Measurements from ENCODE around the gene RDH8.

The RDH8 gene

GRCh38 chr19:9995084-9995483 is 18.2 kb upstream of the RDH8 start:
- 79% methylated on average over 7 of the region's 8 CpGs for WGBS (ENCODE audit: insufficient coverage)
- no peaks in the 10 kb centered on the region for H3K9me3 ChIP-seq (ENCODE audit: control extremely low read depth in 1 of 5, control insufficient read depth in 4 of 5, insufficient read depth in 2 of 5, low read depth in 1 of 5, low read length in 4 of 5)
- CTCF ChIA-PET: no interaction called here
- no peaks in the 10 kb centered on the region for H3K4me1 ChIP-seq (ENCODE audit: control extremely low read depth in 1 of 4, control insufficient read depth in 4 of 4, insufficient read depth in 4 of 4, low read length in 3 of 4)
- DNase-seq: no peak
- H3K27ac ChIP-seq (ENCODE audit: insufficient read depth in 1 of 2, low read depth in 1 of 2, low read length in 2 of 2, poor library complexity in 1 of 2, severe bottlenecking in 2 of 2): no peak overlapping the region
- H3K27me3 ChIP-seq (replicated peaks in 2 of 5; ENCODE audit: control insufficient read depth in 4 of 5, insufficient read depth in 5 of 5, low read length in 4 of 5): peaks cover 0 to 10% (median 2%) of the 10 kb centered on the region in 5 experiments
- POLR2A ChIA-PET: no interaction called here
- no peak overlapping the region for H3K4me3 ChIP-seq (ENCODE audit: control insufficient read depth in 1 of 7, extremely low read depth in 1 of 7, insufficient read depth in 4 of 7, low read depth in 2 of 7, low read length in 6 of 7)
- H3K36me3 ChIP-seq (ENCODE audit: control insufficient read depth in 4 of 4, insufficient read depth in 4 of 4, low read length in 3 of 4): no peaks in the 10 kb centered on the region

GRCh38 chr19:9995999-9996398 is 17.3 kb upstream of the RDH8 start:
- CTCF ChIA-PET: no interaction called here

DNA sequence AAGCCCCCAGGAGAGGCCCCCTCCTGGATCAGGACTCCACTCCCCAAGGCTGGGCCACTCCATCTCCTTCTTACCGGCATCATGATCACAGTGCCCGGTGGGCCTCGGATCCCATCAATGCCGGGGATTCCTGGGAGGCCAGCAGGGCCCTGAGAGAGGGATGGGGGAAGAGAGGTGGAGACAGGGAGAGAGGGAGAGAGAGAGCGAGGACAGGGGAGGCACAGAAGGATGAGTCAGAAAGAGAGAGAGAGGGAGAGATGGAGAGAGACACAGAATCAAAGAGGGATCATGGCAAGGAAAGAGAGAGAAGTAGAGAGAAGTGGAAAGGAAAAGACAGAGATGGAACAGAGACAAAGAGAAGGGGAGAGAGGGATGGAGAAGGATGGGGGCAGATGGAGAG is 16.7 kb upstream of the RDH8 start:
- DNase-seq: no peak
- H3K4me1 ChIP-seq (ENCODE audit: control extremely low read depth in 1 of 4, control insufficient read depth in 4 of 4, insufficient read depth in 4 of 4, low read length in 3 of 4): no peaks in the 10 kb centered on the region
- no peaks in the 10 kb centered on the region for H3K36me3 ChIP-seq (ENCODE audit: control insufficient read depth in 4 of 4, insufficient read depth in 4 of 4, low read length in 3 of 4)
- H3K27me3 ChIP-seq (replicated peaks in 2 of 5; ENCODE audit: control insufficient read depth in 4 of 5, insufficient read depth in 5 of 5, low read length in 4 of 5): peaks cover 0 to 12% (median 2%) of the 10 kb centered on the region in 5 experiments
- CTCF ChIA-PET: no interaction called here
- POLR2A ChIA-PET: no interaction called here
- no peaks in the 10 kb centered on the region for H3K9me3 ChIP-seq (ENCODE audit: control extremely low read depth in 1 of 5, control insufficient read depth in 4 of 5, insufficient read depth in 2 of 5, low read depth in 1 of 5, low read length in 4 of 5)
- WGBS (ENCODE audit: insufficient coverage): 69% methylated on average over 5 of the region's 5 CpGs
- no peak overlapping the region for H3K27ac ChIP-seq (ENCODE audit: insufficient read depth in 1 of 2, low read depth in 1 of 2, low read length in 2 of 2, poor library complexity in 1 of 2, severe bottlenecking in 2 of 2)
- no peak overlapping the region for H3K4me3 ChIP-seq (ENCODE audit: control insufficient read depth in 1 of 7, extremely low read depth in 1 of 7, insufficient read depth in 4 of 7, low read depth in 2 of 7, low read length in 6 of 7)

More at GRCh38 chr19:9995999-9996398, 17.3 kb upstream of the RDH8 start:
- Histone ChIP-seq H3K27me3 (replicated peaks in 2 of 5; ENCODE audit: control insufficient read depth in 4 of 5, insufficient read depth in 5 of 5, low read length in 4 of 5) (peaks cover 0 to 12% (median 2%) of the 10 kb centered on the region in 5 experiments), H3K27ac (ENCODE audit: insufficient read depth in 1 of 2, low read depth in 1 of 2, low read length in 2 of 2, poor library complexity in 1 of 2, severe bottlenecking in 2 of 2) (no peak overlapping the region), H3K4me3 (ENCODE audit: control insufficient read depth in 1 of 7, extremely low read depth in 1 of 7, insufficient read depth in 4 of 7, low read depth in 2 of 7, low read length in 6 of 7) (no peak overlapping the region), H3K4me1 (ENCODE audit: control extremely low read depth in 1 of 4, control insufficient read depth in 4 of 4, insufficient read depth in 4 of 4, low read length in 3 of 4) (no peaks in the 10 kb centered on the region), H3K9me3 (ENCODE audit: control extremely low read depth in 1 of 5, control insufficient read depth in 4 of 5, insufficient read depth in 2 of 5, low read depth in 1 of 5, low read length in 4 of 5) (no peaks in the 10 kb centered on the region), H3K36me3 (ENCODE audit: control insufficient read depth in 4 of 4, insufficient read depth in 4 of 4, low read length in 3 of 4) (no peaks in the 10 kb centered on the region)
- POLR2A ChIA-PET: no interaction called here
- 96% methylated on average over 4 of the region's 7 CpGs for WGBS (ENCODE audit: insufficient coverage)
- DNase-seq: no peak

GRCh38 chr19:10000171-10000826 is 13.0 kb upstream of the RDH8 start:
- DNase-seq: peak; percentile 58 to 74 (median 68)
- no peak overlapping the region for H3K27ac ChIP-seq (ENCODE audit: insufficient read depth in 1 of 2, low read depth in 1 of 2, low read length in 2 of 2, poor library complexity in 1 of 2, severe bottlenecking in 2 of 2)
- H3K27me3 ChIP-seq (replicated peaks in 2 of 5; ENCODE audit: control insufficient read depth in 4 of 5, insufficient read depth in 5 of 5, low read length in 4 of 5): peaks cover 0 to 26% (median 2%) of the 10 kb centered on the region in 5 experiments
- H3K36me3 ChIP-seq (ENCODE audit: control insufficient read depth in 4 of 4, insufficient read depth in 4 of 4, low read length in 3 of 4): no peaks in the 10 kb centered on the region
- H3K4me3 ChIP-seq (ENCODE audit: control insufficient read depth in 1 of 7, extremely low read depth in 1 of 7, insufficient read depth in 4 of 7, low read depth in 2 of 7, low read length in 6 of 7): no peak overlapping the region
- H3K4me1 ChIP-seq (ENCODE audit: control extremely low read depth in 1 of 4, control insufficient read depth in 4 of 4, insufficient read depth in 4 of 4, low read length in 3 of 4): no peaks in the 10 kb centered on the region
- H3K9me3 ChIP-seq (ENCODE audit: control extremely low read depth in 1 of 5, control insufficient read depth in 4 of 5, insufficient read depth in 2 of 5, low read depth in 1 of 5, low read length in 4 of 5): no peaks in the 10 kb centered on the region
- WGBS (ENCODE audit: insufficient coverage): 12% methylated on average over 11 of the region's 16 CpGs
- ChIA-PET CTCF (interaction anchor here (0.7 to 3.4 kb wide), 9 partner anchors 9 to 140 kb away, joined by 3 to 28 read pairs (median 3); partner anchors contain the start of gene COL5A3), POLR2A (no interaction called here)

DNA sequence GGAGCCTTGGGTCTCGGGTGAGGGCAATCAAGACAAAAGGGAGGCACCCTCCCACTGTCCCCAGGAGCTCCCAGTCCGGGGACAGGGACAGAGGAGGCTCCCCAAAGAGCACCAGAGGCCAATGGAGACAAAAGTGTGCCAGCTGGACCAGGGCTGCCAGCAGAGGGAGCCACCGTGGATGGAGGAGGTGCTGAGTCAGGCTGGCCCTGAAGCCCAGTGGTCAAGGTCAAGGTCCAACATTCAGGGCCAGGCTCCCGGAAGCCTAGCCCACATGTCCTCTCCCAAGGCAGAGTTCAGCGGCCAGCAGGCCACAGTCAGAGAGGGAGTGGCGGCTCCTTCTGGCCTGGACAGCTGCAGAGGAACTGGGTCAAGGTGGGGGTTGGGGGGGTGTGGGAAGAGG is 11.4 kb upstream of the RDH8 start:
- WGBS (ENCODE audit: insufficient coverage): 57% methylated on average over 6 of the region's 6 CpGs
- H3K4me1 ChIP-seq (ENCODE audit: control extremely low read depth in 1 of 4, control insufficient read depth in 4 of 4, insufficient read depth in 4 of 4, low read length in 3 of 4): no peaks in the 10 kb centered on the region
- POLR2A ChIA-PET: no interaction called here
- H3K27ac ChIP-seq (ENCODE audit: insufficient read depth in 1 of 2, low read depth in 1 of 2, low read length in 2 of 2, poor library complexity in 1 of 2, severe bottlenecking in 2 of 2): no peak overlapping the region
- no peaks in the 10 kb centered on the region for H3K36me3 ChIP-seq (ENCODE audit: control insufficient read depth in 4 of 4, insufficient read depth in 4 of 4, low read length in 3 of 4)
- DNase-seq: no peak
- H3K4me3 ChIP-seq (ENCODE audit: control insufficient read depth in 1 of 7, extremely low read depth in 1 of 7, insufficient read depth in 4 of 7, low read depth in 2 of 7, low read length in 6 of 7): no peak overlapping the region
- CTCF ChIA-PET: interaction anchor here (1.2 to 3.4 kb wide), 5 partner anchors 9 to 226 kb away, joined by 3 to 28 read pairs (median 4); partner anchors contain the start of gene COL5A3
- peaks cover 0 to 30% (median 5%) of the 10 kb centered on the region in 5 experiments for H3K27me3 ChIP-seq (replicated peaks in 2 of 5; ENCODE audit: control insufficient read depth in 4 of 5, insufficient read depth in 5 of 5, low read length in 4 of 5)
- no peaks in the 10 kb centered on the region for H3K9me3 ChIP-seq (ENCODE audit: control extremely low read depth in 1 of 5, control insufficient read depth in 4 of 5, insufficient read depth in 2 of 5, low read depth in 1 of 5, low read length in 4 of 5)

- Histone ChIP-seq H3K27me3 (replicated peaks in 2 of 5; ENCODE audit: control insufficient read depth in 4 of 5, insufficient read depth in 5 of 5, low read length in 4 of 5) (peaks cover 0 to 31% (median 9%) of the 10 kb centered on the region in 5 experiments), H3K27ac (ENCODE audit: insufficient read depth in 1 of 2, low read depth in 1 of 2, low read length in 2 of 2, poor library complexity in 1 of 2, severe bottlenecking in 2 of 2) (no peak overlapping the region), H3K36me3 (ENCODE audit: control insufficient read depth in 4 of 4, insufficient read depth in 4 of 4, low read length in 3 of 4) (no peaks in the 10 kb centered on the region), H3K4me3 (ENCODE audit: control insufficient read depth in 1 of 7, extremely low read depth in 1 of 7, insufficient read depth in 4 of 7, low read depth in 2 of 7, low read length in 6 of 7) (no peak overlapping the region), H3K9me3 (ENCODE audit: control extremely low read depth in 1 of 5, control insufficient read depth in 4 of 5, insufficient read depth in 2 of 5, low read depth in 1 of 5, low read length in 4 of 5) (no peaks in the 10 kb centered on the region), H3K4me1 (ENCODE audit: control extremely low read depth in 1 of 4, control insufficient read depth in 4 of 4, insufficient read depth in 4 of 4, low read length in 3 of 4) (no peaks in the 10 kb centered on the region)
- no peak for DNase-seq
- ChIA-PET POLR2A (no interaction called here), CTCF (no interaction called here)
- WGBS (ENCODE audit: insufficient coverage): 66% methylated on average over 4 of the region's 6 CpGs
Measured at GRCh38 chr19:10003271-10003670, 10.0 kb upstream of the RDH8 start.

DNA sequence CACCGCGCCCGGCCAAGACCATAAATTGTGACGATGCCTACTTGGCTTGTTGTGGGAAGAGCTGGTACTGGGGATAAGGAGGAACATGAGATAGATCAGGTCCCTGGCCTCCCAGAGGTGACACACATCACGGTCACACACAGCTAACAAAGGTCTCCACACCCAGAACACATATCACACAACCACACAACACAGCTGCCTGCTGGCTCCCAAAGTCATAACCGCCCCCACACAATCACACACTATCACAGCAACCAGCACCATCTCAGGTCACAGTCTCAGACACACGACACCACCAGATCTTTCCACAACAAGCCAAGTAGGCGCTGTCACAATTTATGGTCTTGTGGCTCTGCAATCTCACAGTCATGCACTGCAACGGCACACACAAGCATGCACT is 8.7 kb upstream of the RDH8 start:
- Histone ChIP-seq H3K4me1 (ENCODE audit: control extremely low read depth in 1 of 4, control insufficient read depth in 4 of 4, insufficient read depth in 4 of 4, low read length in 3 of 4) (peaks cover 0 to 1% (median 0%) of the 10 kb centered on the region in 4 experiments), H3K36me3 (ENCODE audit: control insufficient read depth in 4 of 4, insufficient read depth in 4 of 4, low read length in 3 of 4) (no peaks in the 10 kb centered on the region), H3K27ac (ENCODE audit: insufficient read depth in 1 of 2, low read depth in 1 of 2, low read length in 2 of 2, poor library complexity in 1 of 2, severe bottlenecking in 2 of 2) (no peak overlapping the region), H3K4me3 (ENCODE audit: control insufficient read depth in 1 of 7, extremely low read depth in 1 of 7, insufficient read depth in 4 of 7, low read depth in 2 of 7, low read length in 6 of 7) (no peak overlapping the region), H3K9me3 (ENCODE audit: control extremely low read depth in 1 of 5, control insufficient read depth in 4 of 5, insufficient read depth in 2 of 5, low read depth in 1 of 5, low read length in 4 of 5) (no peaks in the 10 kb centered on the region), H3K27me3 (replicated peaks in 2 of 5; ENCODE audit: control insufficient read depth in 4 of 5, insufficient read depth in 5 of 5, low read length in 4 of 5) (peaks cover 2 to 45% (median 16%) of the 10 kb centered on the region in 5 experiments)
- 82% methylated on average over 5 of the region's 9 CpGs for WGBS (ENCODE audit: insufficient coverage)
- no peak for DNase-seq
- ChIA-PET POLR2A (no interaction called here), CTCF (no interaction called here)

All from common myeloid progenitor, CD34-positive (primary cell).